Endodermal cell (in vitro differentiated cells): ENCODE data around the gene DPP6. TPM values are rescaled to one million over a fixed set of nuclear protein-coding genes. Genes with fewer than 3 reads are reported as not detected.

Experiments used
- DNase-seq: peaks from one replicate; pipeline ENCODE4 v3.0.0-alpha.2; 2017
- H3K27ac ChIP-seq: 2 replicates; pipeline ENCODE4 v1.5.1; 2013; ENCODE audit warnings: mild to moderate bottlenecking, low read depth, low read length, moderate library complexity
- H3K27me3 ChIP-seq: 2 replicates; pipeline ENCODE4 v1.6.1; 2013; ENCODE audit warnings: mild to moderate bottlenecking, low read length, moderate library complexity; ENCODE audit not compliant: insufficient read depth, control insufficient read depth, poor library complexity, severe bottlenecking
- H3K36me3 ChIP-seq: 2 replicates; pipeline ENCODE4 v1.7.0; 2013; ENCODE audit warnings: mild to moderate bottlenecking, low read length, moderate library complexity; ENCODE audit not compliant: control insufficient read depth, insufficient read depth
- H3K4me1 ChIP-seq: one replicate; pipeline ENCODE4 v1.7.0; 2013; ENCODE audit warnings: low read length; ENCODE audit not compliant: control insufficient read depth, insufficient read depth
- H3K4me3 ChIP-seq: 2 replicates; pipeline ENCODE4 v1.5.1; 2013; ENCODE audit warnings: mild to moderate bottlenecking, low read length, moderate library complexity
- H3K9ac ChIP-seq: 2 replicates; pipeline ENCODE4 v1.6.1; 2013; ENCODE audit warnings: mild to moderate bottlenecking, low read length, moderate library complexity; ENCODE audit not compliant: poor library complexity, severe bottlenecking; ENCODE audit errors: extremely low read depth
- H3K9me3 ChIP-seq: 2 replicates; pipeline ENCODE4 v1.6.1; 2013; ENCODE audit warnings: mild to moderate bottlenecking, low read length, moderate library complexity; ENCODE audit not compliant: control insufficient read depth
- H3K27ac Mint-ChIP-seq: 2 replicates; pipeline ENCODE4 v1.8.0; 2020; ENCODE audit warnings: mixed read lengths
- H3K27me3 Mint-ChIP-seq: 2 replicates; pipeline ENCODE4 v1.8.0; 2021; ENCODE audit warnings: mild to moderate bottlenecking, mixed read lengths; ENCODE audit not compliant: insufficient read depth
- H3K36me3 Mint-ChIP-seq: 2 replicates; pipeline ENCODE4 v1.8.0; 2020; ENCODE audit warnings: low read depth, mixed read lengths
- H3K4me1 Mint-ChIP-seq: 2 replicates; pipeline ENCODE4 v1.8.0; 2020; ENCODE audit warnings: mixed read lengths
- H3K4me3 Mint-ChIP-seq: 2 replicates; pipeline ENCODE4 v1.8.0; 2020; ENCODE audit warnings: mild to moderate bottlenecking, moderate library complexity, mixed read lengths
- H3K9me3 Mint-ChIP-seq: 2 replicates; pipeline ENCODE4 v1.8.0; 2020; ENCODE audit warnings: mild to moderate bottlenecking, mixed read lengths
- CTCF ChIP-seq: fragments of 200-600 bp; sonication (generic); conservative IDR thresholded peaks from 2 replicates; pipeline ENCODE4 v1.5.0; 2021; ENCODE audit warnings: antibody characterized with exemption, mild to moderate bottlenecking
- WGBS, 2 experiments: methylation state at CpG; one replicate each; pipeline versions ENCODE4 v1.1.5 to v1.1.7; 2013; ENCODE audit warnings: missing lambda C conversion rate in 2 of 2, mixed read lengths in 1 of 2; ENCODE audit not compliant: insufficient coverage in 1 of 2, insufficient read length in 1 of 2; 5-methylcytosine and 5-hydroxymethylcytosine counted together
- total RNA-seq, 2 donors: library from RNA; stranded (reverse); fragmentation: NEBNext Ultra II Directional in 1 of 2; extraction: Animal tissue kit (Norgen Biotek cat#: 25700) in 1 of 2; gene quantifications; 2 replicates in 1 of 2; 3 replicates in 1 of 2; pipeline ENCODE4 v1.2.1, GENCODE V29; 2021

DPP6 gene
- total RNA-seq, 2 donors from 2014 or later = 1.7 to 3.0 TPM

DNA sequence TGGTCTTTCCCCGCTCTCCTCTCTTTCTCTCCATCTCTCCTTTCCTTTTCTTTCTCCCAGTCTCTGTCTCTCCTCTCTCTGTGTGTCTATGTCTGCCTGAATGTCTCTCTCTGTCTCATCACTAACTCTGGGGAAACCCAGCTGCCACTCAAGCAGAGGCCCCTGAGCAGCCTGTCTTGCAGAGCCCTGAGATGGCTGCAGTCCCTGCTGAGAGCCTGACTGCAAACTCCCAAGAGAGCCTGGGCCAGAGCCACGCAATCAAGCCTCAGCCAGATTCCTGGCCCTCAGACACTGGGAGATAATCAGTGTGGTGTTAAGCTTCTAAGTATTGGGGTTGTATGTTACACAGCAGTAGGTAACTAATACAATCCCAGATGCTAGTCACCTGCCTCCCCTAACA, 859.2 kb downstream of the DPP6 start:
- Histone ChIP-seq H3K9me3 (peaks cover 17% of the 10 kb centered on the region), H3K9ac (no peak overlapping the region), H3K36me3 (no peaks in the 10 kb centered on the region), H3K4me3 (no peak overlapping the region), H3K27me3 (peaks cover 8% of the 10 kb centered on the region), H3K27ac (no peak overlapping the region), H3K4me1 (no peaks in the 10 kb centered on the region)
- TF ChIP-seq CTCF = no peak
- H3K4me1 Mint-ChIP-seq = peaks cover 2% of the 10 kb centered on the region
- H3K27me3 Mint-ChIP-seq = peaks cover 37% of the 10 kb centered on the region
- peaks cover 44% of the 10 kb centered on the region for H3K9me3 Mint-ChIP-seq
- H3K36me3 Mint-ChIP-seq = no peaks in the 10 kb centered on the region
- 47 to 57% methylated on average over 1 to 2 of the region's 2 CpGs for WGBS, 2 experiments
- no peak for DNase-seq
- H3K4me3 Mint-ChIP-seq = no peak overlapping the region
- H3K27ac Mint-ChIP-seq = no peak overlapping the region

GRCh38 chr7:154911862-154912455, 859.8 kb downstream of the DPP6 start:
- Mint-ChIP-seq H3K4me1 (peaks cover 2% of the 10 kb centered on the region), H3K27ac (no peak overlapping the region), H3K27me3 (peaks cover 37% of the 10 kb centered on the region), H3K9me3 (peaks cover 44% of the 10 kb centered on the region), H3K4me3 (no peak overlapping the region), H3K36me3 (no peaks in the 10 kb centered on the region)
- no peak for DNase-seq
- TF ChIP-seq CTCF = no peak
- H3K27ac ChIP-seq = no peak overlapping the region
- H3K4me3 ChIP-seq = no peak overlapping the region
- 90 to 98% methylated on average over 5 to 6 of the region's 6 CpGs for WGBS, 2 experiments
- no peaks in the 10 kb centered on the region for H3K4me1 ChIP-seq
- H3K27me3 ChIP-seq = peaks cover 8% of the 10 kb centered on the region
- peaks cover 16% of the 10 kb centered on the region for H3K9me3 ChIP-seq
- no peak overlapping the region for H3K9ac ChIP-seq
- H3K36me3 ChIP-seq = no peaks in the 10 kb centered on the region

- DNase-seq = no peak
- no peak for TF ChIP-seq CTCF
- H3K27ac Mint-ChIP-seq = no peak overlapping the region
- WGBS, 2 experiments = 87 to 95% methylated on average over 17 to 22 of the region's 22 CpGs
- Histone ChIP-seq H3K9ac (no peak overlapping the region), H3K9me3 (peaks cover 16% of the 10 kb centered on the region), H3K4me3 (no peak overlapping the region), H3K4me1 (peaks cover 4% of the 10 kb centered on the region), H3K27ac (no peak overlapping the region), H3K36me3 (no peaks in the 10 kb centered on the region), H3K27me3 (peaks cover 8% of the 10 kb centered on the region)
- H3K27me3 Mint-ChIP-seq = peaks cover 36% of the 10 kb centered on the region
- peaks cover 33% of the 10 kb centered on the region for H3K9me3 Mint-ChIP-seq
- H3K4me1 Mint-ChIP-seq = peaks cover 7% of the 10 kb centered on the region
- H3K36me3 Mint-ChIP-seq = no peaks in the 10 kb centered on the region
- no peak overlapping the region for H3K4me3 Mint-ChIP-seq
Measured at GRCh38 chr7:154912871-154913637, 860.9 kb downstream of the DPP6 start.
